Measurements from ENCODE around the gene RAB3C.
"Not testable (repeated sequence)": the region's sequence is repeated elsewhere in the genome, so short reads cannot be mapped to it uniquely, and the experiment has no call there.

GRCh38 chr5:58557665-58558338 lies 25.1 kb upstream of the RAB3C start:
- TF ChIP-seq CTCF, POLR2A (IDR thresholded peaks at IDR 0.05): not testable (repeated sequence)

All from Peyer's patch (tissue), 4 donors.